Colonic mucosa (tissue), 4 donors: ENCODE results near the gene TEX11. TPM values are rescaled to one million over a fixed set of nuclear protein-coding genes. Genes with fewer than 3 reads are reported as not detected.
"Not testable (repeated sequence)": the region's sequence is repeated elsewhere in the genome, so short reads cannot be mapped to it uniquely, and the experiment has no call there.

Source experiments
- DNase-seq: peaks from one replicate; pipeline ENCODE4 v3.0.0-alpha.2; 2020
- H3K27ac ChIP-seq: fragments of 200-600 bp; one replicate; pipeline ENCODE4 v1.8.0; 2021
- H3K27me3 ChIP-seq: fragments of 200-600 bp; one replicate; pipeline ENCODE4 v1.8.0; 2021
- H3K36me3 ChIP-seq: fragments of 200-600 bp; one replicate; pipeline ENCODE4 v1.8.0; 2021
- H3K4me1 ChIP-seq: fragments of 200-600 bp; one replicate; pipeline ENCODE4 v1.8.0; 2021; ENCODE audit warnings: mild to moderate bottlenecking
- H3K4me3 ChIP-seq: fragments of 200-600 bp; one replicate; pipeline ENCODE4 v1.8.0; 2021
- H3K9ac ChIP-seq, 2 donors: one replicate each; pipeline ENCODE4 v1.7.0; 2013; ENCODE audit warnings: control low read depth in 2 of 2, low read depth in 2 of 2, low read length in 2 of 2
- H3K9me3 ChIP-seq: fragments of 200-600 bp; one replicate; pipeline ENCODE4 v1.8.0; 2021
- intact Hi-C: fragments of 100-400 bp; cut with DNase I; formaldehyde crosslinking; loops from one replicate; pipeline ENCODE4 v1.14.1; 2022
- total RNA-seq, 2 donors: library from RNA; stranded (reverse); fragmentation: NEBNext Ultra II Directional in 1 of 2; extraction: Animal tissue kit (Norgen Biotek cat#: 25700) in 1 of 2; gene quantifications; one replicate each; pipeline ENCODE4 v1.2.1, GENCODE V29; 2021
- TF ChIP-seq, protein P1 (sequence below): fragments of 200-600 bp; IDR thresholded peaks from one replicate; pipeline ENCODE4 v1.8.0; 2022; ENCODE audit warnings: antibody characterized with exemption, mild to moderate bottlenecking
- donor health status: healthy.
- donor health status: DM: no; HTN: no; CAD: no.
- donor health status: DM: no; HTN: no; CAD: no.

The TEX11 gene
- total RNA-seq, 2 donors from 2014 or later = 0.94 to 1.0 TPM

GRCh38 chrX:70834589-70834988 lies 73.9 kb downstream of the TEX11 start:
- intact Hi-C loops = no loop called here
- H3K27ac ChIP-seq = no peak overlapping the region
- TF ChIP-seq, protein P1, sequence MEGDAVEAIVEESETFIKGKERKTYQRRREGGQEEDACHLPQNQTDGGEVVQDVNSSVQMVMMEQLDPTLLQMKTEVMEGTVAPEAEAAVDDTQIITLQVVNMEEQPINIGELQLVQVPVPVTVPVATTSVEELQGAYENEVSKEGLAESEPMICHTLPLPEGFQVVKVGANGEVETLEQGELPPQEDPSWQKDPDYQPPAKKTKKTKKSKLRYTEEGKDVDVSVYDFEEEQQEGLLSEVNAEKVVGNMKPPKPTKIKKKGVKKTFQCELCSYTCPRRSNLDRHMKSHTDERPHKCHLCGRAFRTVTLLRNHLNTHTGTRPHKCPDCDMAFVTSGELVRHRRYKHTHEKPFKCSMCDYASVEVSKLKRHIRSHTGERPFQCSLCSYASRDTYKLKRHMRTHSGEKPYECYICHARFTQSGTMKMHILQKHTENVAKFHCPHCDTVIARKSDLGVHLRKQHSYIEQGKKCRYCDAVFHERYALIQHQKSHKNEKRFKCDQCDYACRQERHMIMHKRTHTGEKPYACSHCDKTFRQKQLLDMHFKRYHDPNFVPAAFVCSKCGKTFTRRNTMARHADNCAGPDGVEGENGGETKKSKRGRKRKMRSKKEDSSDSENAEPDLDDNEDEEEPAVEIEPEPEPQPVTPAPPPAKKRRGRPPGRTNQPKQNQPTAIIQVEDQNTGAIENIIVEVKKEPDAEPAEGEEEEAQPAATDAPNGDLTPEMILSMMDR = no peak
- H3K27me3 ChIP-seq = no peaks in the 10 kb centered on the region
- no peaks in the 10 kb centered on the region for H3K9me3 ChIP-seq
- H3K9ac ChIP-seq = no peak overlapping the region
- H3K4me3 ChIP-seq = no peak overlapping the region
- H3K4me1 ChIP-seq = no peaks in the 10 kb centered on the region
- H3K36me3 ChIP-seq = no peaks in the 10 kb centered on the region
- DNase-seq = no peak

GRCh38 chrX:70826715-70827114 lies 81.8 kb downstream of the TEX11 start:
- Histone ChIP-seq H3K36me3 (no peaks in the 10 kb centered on the region), H3K4me3 (no peak overlapping the region), H3K9me3 (no peaks in the 10 kb centered on the region), H3K27me3 (no peaks in the 10 kb centered on the region), H3K4me1 (no peaks in the 10 kb centered on the region), H3K9ac (no peak overlapping the region), H3K27ac (no peak overlapping the region)
- peak; percentile 23 for DNase-seq
- intact Hi-C loops = no loop called here
- TF ChIP-seq, protein P1 = no peak

DNA sequence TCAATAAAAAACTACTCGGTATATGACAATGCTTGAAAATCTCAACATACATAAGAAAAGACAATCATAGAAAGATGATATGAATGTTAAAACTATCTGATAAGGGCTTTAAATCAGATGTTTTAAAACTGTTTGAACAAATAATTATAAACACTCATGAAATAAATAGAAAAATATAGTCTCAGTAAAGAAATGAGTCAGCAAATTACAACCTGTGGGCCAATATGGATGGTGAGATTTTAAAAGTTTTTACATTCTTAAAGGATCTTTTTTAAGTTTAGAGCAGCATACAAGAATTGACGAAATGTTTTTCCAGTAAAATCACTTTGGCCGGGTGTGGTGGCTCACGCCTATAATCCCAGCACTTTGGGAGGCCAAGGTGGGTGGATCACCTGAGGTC lies 83.1 kb downstream of the TEX11 start:
- TF ChIP-seq, protein P1 = no peak
- intact Hi-C loops = no loop called here
- H3K9me3 ChIP-seq = no peaks in the 10 kb centered on the region
- no peak overlapping the region for H3K9ac ChIP-seq
- no peaks in the 10 kb centered on the region for H3K36me3 ChIP-seq
- DNase-seq = no peak
- H3K27ac ChIP-seq = no peak overlapping the region
- no peaks in the 10 kb centered on the region for H3K4me1 ChIP-seq
- H3K27me3 ChIP-seq = no peaks in the 10 kb centered on the region
- H3K4me3 ChIP-seq = no peak overlapping the region

DNA sequence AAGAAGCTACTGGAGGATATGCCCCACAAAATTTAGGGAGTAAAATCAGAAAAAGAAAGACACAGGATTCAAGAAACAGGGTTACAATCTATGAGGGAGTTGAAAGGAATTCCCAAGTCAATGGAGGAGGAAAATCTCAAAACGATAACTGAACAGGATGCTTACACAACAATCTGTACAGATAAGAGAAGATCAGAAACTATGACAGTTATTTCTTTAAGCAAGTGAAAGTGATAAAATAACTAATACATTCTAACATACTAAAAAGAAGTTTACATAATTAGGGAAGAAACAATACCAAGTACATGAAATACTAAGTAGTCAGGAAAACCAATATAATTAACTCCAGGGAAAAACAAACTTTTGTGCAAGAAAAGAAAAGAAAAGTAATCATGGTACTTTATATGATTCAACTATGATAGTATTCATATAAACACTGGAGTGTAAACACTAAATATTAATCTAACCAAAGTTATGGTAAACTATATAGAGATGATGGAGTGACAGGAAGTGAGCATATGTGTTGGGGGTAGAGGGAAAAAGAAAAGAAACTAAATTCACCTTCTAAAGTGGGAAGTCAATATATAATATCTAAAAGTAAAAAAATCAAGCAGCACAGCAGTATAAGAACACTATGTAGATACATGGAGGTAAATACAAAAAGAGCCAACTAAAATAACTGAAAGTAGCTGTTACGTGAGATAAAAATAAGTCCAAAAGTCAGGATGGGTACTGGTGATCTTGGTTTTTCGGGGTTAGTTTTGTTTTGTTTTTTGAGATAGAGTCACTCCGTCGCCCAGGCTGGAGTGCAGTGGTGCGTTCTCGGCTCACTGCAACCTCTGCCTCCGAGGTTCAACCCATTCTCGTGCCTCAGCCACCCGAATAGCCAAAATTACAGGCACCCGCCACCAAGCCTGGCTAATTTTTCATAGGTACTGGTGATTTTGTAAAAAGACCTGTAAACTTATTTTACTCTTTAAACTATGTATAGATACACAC lies 99.3 kb downstream of the TEX11 start:
- Histone ChIP-seq H3K4me3 (no peak overlapping the region), H3K27ac (no peak overlapping the region), H3K9me3 (no peaks in the 10 kb centered on the region), H3K9ac (no peak overlapping the region), H3K27me3 (no peaks in the 10 kb centered on the region), H3K4me1 (no peaks in the 10 kb centered on the region), H3K36me3 (no peaks in the 10 kb centered on the region)
- no peak for DNase-seq
- intact Hi-C loops = no loop called here
- TF ChIP-seq, protein P1 = no peak

GRCh38 chrX:70806081-70806480 lies 102.4 kb downstream of the TEX11 start:
- no peak overlapping the region for H3K4me3 ChIP-seq
- H3K9ac ChIP-seq = no peak overlapping the region
- H3K27me3 ChIP-seq = no peaks in the 10 kb centered on the region
- TF ChIP-seq, protein P1 = no peak
- H3K4me1 ChIP-seq = no peaks in the 10 kb centered on the region
- no peak for DNase-seq
- H3K36me3 ChIP-seq = no peaks in the 10 kb centered on the region
- intact Hi-C loops = no loop called here
- no peak overlapping the region for H3K27ac ChIP-seq
- H3K9me3 ChIP-seq = no peaks in the 10 kb centered on the region

- H3K36me3 ChIP-seq, H3K27me3 ChIP-seq, DNase-seq, H3K4me1 ChIP-seq, H3K4me3 ChIP-seq, intact Hi-C loops, H3K9me3 ChIP-seq, H3K9ac ChIP-seq, H3K27ac ChIP-seq: not testable (repeated sequence)
Measured at GRCh38 chrX:70796742-70797141, 111.8 kb downstream of the TEX11 start.
